T-helper 17 cell (primary cell): ENCODE data around the gene ADSS2. TPM values are rescaled to one million over a fixed set of nuclear protein-coding genes. Genes with fewer than 3 reads are reported as not detected.

ENCODE experiments used
- ATAC-seq: fragments of 150-1000 bp; cut with Tn5 transposase; 2 replicates; pipeline ENCODE4 v1.10.0; 2021; ENCODE audit warnings: mild to moderate bottlenecking, moderate library complexity
- DNase-seq, 3 donors: peaks; one replicate each; pipeline versions ENCODE4 v3.0.0 to v3.0.0-alpha.2; 2020 to 2021
- H3K9me3 ChIP-seq: one replicate; pipeline ENCODE4 v1.7.0; 2013; ENCODE audit warnings: low read length, mild to moderate bottlenecking; ENCODE audit not compliant: control insufficient read depth, poor library complexity, severe bottlenecking
- H3K27ac Mint-ChIP-seq: one replicate; pipeline ENCODE4 v1.8.0; 2022; ENCODE audit warnings: mild to moderate bottlenecking, moderate library complexity, mixed read lengths
- H3K27me3 Mint-ChIP-seq: one replicate; pipeline ENCODE4 v1.8.0; 2022; ENCODE audit warnings: mixed read lengths
- H3K36me3 Mint-ChIP-seq: one replicate; pipeline ENCODE4 v1.8.0; 2022; ENCODE audit warnings: low read depth, mixed read lengths
- H3K4me1 Mint-ChIP-seq: one replicate; pipeline ENCODE4 v1.8.0; 2022; ENCODE audit warnings: mild to moderate bottlenecking, mixed read lengths
- H3K4me3 Mint-ChIP-seq: one replicate; pipeline ENCODE4 v1.8.0; 2022; ENCODE audit warnings: mild to moderate bottlenecking, moderate library complexity, mixed read lengths
- total RNA-seq, 4 donors: library from RNA in 2 of 4; stranded (reverse) in 2 of 4; gene quantifications; one replicate each; pipeline ENCODE4 v1.2.3 and lab custom pipeline; 2022 to 2026

Gene ADSS2
- total RNA-seq, 2 donors from 2014 or later: 44.6 to 48.1 TPM

- DNase-seq: no peak
- no peaks in the 10 kb centered on the region for H3K9me3 ChIP-seq
- no peak overlapping the region for H3K4me3 Mint-ChIP-seq
- no peak overlapping the region for H3K27ac Mint-ChIP-seq
- ATAC-seq: no peak
- H3K4me1 Mint-ChIP-seq: peaks cover 19% of the 10 kb centered on the region
- no peaks in the 10 kb centered on the region for H3K27me3 Mint-ChIP-seq
- peaks cover 3% of the 10 kb centered on the region for H3K36me3 Mint-ChIP-seq
Observed at GRCh38 chr1:244454412-244454811, 2.7 kb upstream of the ADSS2 start.

- DNase-seq (peak; percentile 97 to 99 (median 98)), ATAC-seq (peak; percentile 87)
- H3K4me3 Mint-ChIP-seq: peak overlapping the region; percentile 95
- H3K27ac Mint-ChIP-seq: peak overlapping the region; percentile 94
- no peaks in the 10 kb centered on the region for H3K9me3 ChIP-seq
- H3K4me1 Mint-ChIP-seq: peaks cover 29% of the 10 kb centered on the region
- H3K27me3 Mint-ChIP-seq: no peaks in the 10 kb centered on the region
- H3K36me3 Mint-ChIP-seq: peaks cover 3% of the 10 kb centered on the region
Observed at GRCh38 chr1:244451951-244452795, 464 bp upstream of the ADSS2 start.

GRCh38 chr1:244450597-244451538 lies 841 bp downstream of the ADSS2 start:
- Mint-ChIP-seq H3K36me3 (peaks cover 3% of the 10 kb centered on the region), H3K27ac (peak overlapping the region; percentile 94), H3K4me1 (peaks cover 36% of the 10 kb centered on the region), H3K27me3 (no peaks in the 10 kb centered on the region), H3K4me3 (peak overlapping the region; percentile 95)
- no peaks in the 10 kb centered on the region for H3K9me3 ChIP-seq
- DNase-seq (peak; percentile 33 to 52 (median 49)), ATAC-seq (peak; percentile 18)

GRCh38 chr1:244449936-244450508 lies 1.7 kb downstream of the ADSS2 start:
- no peaks in the 10 kb centered on the region for H3K27me3 Mint-ChIP-seq
- H3K9me3 ChIP-seq: no peaks in the 10 kb centered on the region
- no peak for DNase-seq
- peak overlapping the region; percentile 94 for H3K27ac Mint-ChIP-seq
- peak overlapping the region; percentile 95 for H3K4me3 Mint-ChIP-seq
- peaks cover 45% of the 10 kb centered on the region for H3K4me1 Mint-ChIP-seq
- H3K36me3 Mint-ChIP-seq: peaks cover 3% of the 10 kb centered on the region
- ATAC-seq: no peak

DNA sequence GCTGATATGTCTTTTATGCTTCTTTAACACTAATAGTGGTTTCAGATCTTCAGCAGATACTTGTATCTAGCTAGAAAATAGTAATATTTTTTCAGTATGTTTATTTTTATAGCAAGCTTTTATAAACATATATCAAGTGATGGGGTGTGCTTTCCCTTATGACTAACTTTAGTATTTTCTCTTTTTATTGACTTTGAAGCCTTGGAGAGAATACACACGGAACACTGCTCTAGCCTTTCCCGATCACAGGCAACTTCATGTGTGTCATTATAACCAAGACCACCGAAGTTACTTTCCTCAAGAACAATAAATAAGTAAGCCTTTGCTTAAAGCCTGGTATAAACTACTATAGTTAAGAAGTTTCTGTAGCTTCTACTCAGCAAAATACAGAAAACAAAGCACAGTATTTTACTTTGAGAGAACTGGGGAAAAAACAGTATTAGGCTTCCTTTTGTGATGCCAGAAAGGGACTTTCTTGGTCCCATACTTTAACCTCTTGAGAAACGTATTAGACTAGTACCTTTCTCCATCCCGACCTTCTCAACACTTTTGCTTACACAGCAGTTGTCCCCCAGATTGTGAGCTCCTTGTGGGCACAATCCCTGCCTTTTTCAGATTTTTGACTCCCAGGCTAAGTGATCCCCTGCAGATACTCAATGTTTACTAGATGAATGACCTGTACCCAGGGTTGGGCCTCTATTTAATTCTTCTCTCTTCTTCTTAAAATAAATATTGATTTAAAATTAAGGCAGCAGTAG lies 3.3 kb downstream of the ADSS2 start:
- no peak overlapping the region for H3K27ac Mint-ChIP-seq
- no peak for DNase-seq
- H3K27me3 Mint-ChIP-seq: no peaks in the 10 kb centered on the region
- H3K9me3 ChIP-seq: no peaks in the 10 kb centered on the region
- no peak for ATAC-seq
- peaks cover 48% of the 10 kb centered on the region for H3K4me1 Mint-ChIP-seq
- no peaks in the 10 kb centered on the region for H3K36me3 Mint-ChIP-seq
- H3K4me3 Mint-ChIP-seq: peak overlapping the region; percentile 31

DNA sequence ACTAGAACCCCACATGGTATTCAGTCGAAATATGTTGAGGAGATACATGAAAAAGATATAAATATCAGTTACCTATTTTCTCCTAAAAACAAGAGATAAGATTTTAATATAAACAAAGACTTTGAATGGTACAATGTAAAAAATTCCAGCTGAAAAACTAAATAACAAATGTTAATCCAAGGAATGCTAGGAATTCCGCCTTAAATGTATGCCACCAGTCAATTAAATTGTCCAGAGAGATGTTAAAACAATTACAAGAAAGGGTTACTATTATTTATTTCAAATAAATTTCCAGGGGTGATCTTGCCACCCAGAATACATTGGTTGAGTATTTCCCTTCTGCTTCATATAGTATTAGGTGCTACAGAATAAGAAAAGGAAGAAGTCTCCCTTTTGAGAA lies 4.2 kb downstream of the ADSS2 start:
- Mint-ChIP-seq H3K27me3 (no peaks in the 10 kb centered on the region), H3K4me3 (no peak overlapping the region), H3K36me3 (no peaks in the 10 kb centered on the region), H3K4me1 (peaks cover 48% of the 10 kb centered on the region), H3K27ac (peak overlapping the region; percentile 86)
- DNase-seq (no peak), ATAC-seq (no peak)
- H3K9me3 ChIP-seq: no peaks in the 10 kb centered on the region

GRCh38 chr1:244447024-244447423 lies 4.7 kb downstream of the ADSS2 start:
- Mint-ChIP-seq H3K36me3 (no peaks in the 10 kb centered on the region), H3K4me3 (no peak overlapping the region), H3K27ac (peak overlapping the region; percentile 86), H3K4me1 (peaks cover 46% of the 10 kb centered on the region), H3K27me3 (no peaks in the 10 kb centered on the region)
- ATAC-seq (no peak), DNase-seq (no peak)
- H3K9me3 ChIP-seq: no peaks in the 10 kb centered on the region

GRCh38 chr1:244445320-244446181 lies 6.2 kb downstream of the ADSS2 start:
- Mint-ChIP-seq H3K4me1 (peaks cover 43% of the 10 kb centered on the region), H3K27me3 (no peaks in the 10 kb centered on the region), H3K27ac (peak overlapping the region; percentile 86), H3K36me3 (no peaks in the 10 kb centered on the region), H3K4me3 (no peak overlapping the region)
- no peak for DNase-seq
- no peak for ATAC-seq
- H3K9me3 ChIP-seq: no peaks in the 10 kb centered on the region

- ATAC-seq (no peak), DNase-seq (no peak)
- Mint-ChIP-seq H3K4me3 (no peak overlapping the region), H3K27me3 (no peaks in the 10 kb centered on the region), H3K36me3 (no peaks in the 10 kb centered on the region), H3K27ac (peak overlapping the region; percentile 86), H3K4me1 (peaks cover 40% of the 10 kb centered on the region)
- no peaks in the 10 kb centered on the region for H3K9me3 ChIP-seq
Observed at GRCh38 chr1:244444854-244445253, 6.9 kb downstream of the ADSS2 start.

- DNase-seq (no peak), ATAC-seq (no peak)
- Mint-ChIP-seq H3K36me3 (no peaks in the 10 kb centered on the region), H3K27me3 (no peaks in the 10 kb centered on the region), H3K4me3 (no peak overlapping the region), H3K4me1 (peaks cover 39% of the 10 kb centered on the region), H3K27ac (no peak overlapping the region)
- no peaks in the 10 kb centered on the region for H3K9me3 ChIP-seq
Observed at GRCh38 chr1:244442850-244443249, 8.9 kb downstream of the ADSS2 start.

DNA sequence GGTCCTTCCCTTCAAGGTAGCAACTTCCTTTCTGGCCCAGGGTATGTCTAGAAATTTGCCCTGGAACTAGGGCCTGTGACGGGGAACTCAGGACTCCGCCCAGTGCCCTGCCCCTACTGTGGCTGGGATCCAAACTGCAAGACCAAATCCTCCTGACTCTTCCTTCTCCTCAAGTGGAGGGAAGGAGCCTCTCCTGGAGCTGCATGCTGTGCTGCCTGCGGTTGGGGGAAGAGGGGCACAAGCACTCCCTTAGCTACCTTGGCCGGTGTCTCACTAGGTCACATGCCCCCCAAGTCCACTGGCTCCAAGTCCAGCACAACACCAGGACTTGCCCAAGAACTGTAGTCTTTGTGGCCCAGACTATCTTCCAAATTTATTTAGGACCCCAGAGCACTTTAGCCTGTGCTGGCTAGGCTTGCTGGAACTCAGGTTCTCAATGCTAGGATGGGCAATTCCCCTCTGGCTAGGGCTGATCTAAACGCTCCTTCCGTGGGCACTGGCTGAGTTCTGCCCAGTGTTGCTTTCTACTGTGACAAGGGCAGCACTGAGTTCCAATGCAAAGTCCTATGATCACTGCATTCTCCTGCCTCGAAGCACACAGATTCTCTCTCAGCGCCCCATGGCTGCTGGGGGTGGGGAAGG lies 12.2 kb downstream of the ADSS2 start:
- Mint-ChIP-seq H3K36me3 (peaks cover 3% of the 10 kb centered on the region), H3K4me1 (peaks cover 20% of the 10 kb centered on the region), H3K27ac (no peak overlapping the region), H3K4me3 (peak overlapping the region; percentile 63), H3K27me3 (no peaks in the 10 kb centered on the region)
- H3K9me3 ChIP-seq: no peaks in the 10 kb centered on the region
- DNase-seq (no peak), ATAC-seq (no peak)
